Non-pigmented ciliary epithelial cell (primary cell): Measurements from ENCODE around the gene BEST1.
"Not testable (repeated sequence)": the region's sequence is repeated elsewhere in the genome, so short reads cannot be mapped to it uniquely, and the experiment has no call there.

Experiments used
- DNase-seq: peaks from one replicate; pipeline ENCODE4 v3.0.0-alpha.2; 2010; ENCODE audit warnings: low read depth

The BEST1 gene

DNA sequence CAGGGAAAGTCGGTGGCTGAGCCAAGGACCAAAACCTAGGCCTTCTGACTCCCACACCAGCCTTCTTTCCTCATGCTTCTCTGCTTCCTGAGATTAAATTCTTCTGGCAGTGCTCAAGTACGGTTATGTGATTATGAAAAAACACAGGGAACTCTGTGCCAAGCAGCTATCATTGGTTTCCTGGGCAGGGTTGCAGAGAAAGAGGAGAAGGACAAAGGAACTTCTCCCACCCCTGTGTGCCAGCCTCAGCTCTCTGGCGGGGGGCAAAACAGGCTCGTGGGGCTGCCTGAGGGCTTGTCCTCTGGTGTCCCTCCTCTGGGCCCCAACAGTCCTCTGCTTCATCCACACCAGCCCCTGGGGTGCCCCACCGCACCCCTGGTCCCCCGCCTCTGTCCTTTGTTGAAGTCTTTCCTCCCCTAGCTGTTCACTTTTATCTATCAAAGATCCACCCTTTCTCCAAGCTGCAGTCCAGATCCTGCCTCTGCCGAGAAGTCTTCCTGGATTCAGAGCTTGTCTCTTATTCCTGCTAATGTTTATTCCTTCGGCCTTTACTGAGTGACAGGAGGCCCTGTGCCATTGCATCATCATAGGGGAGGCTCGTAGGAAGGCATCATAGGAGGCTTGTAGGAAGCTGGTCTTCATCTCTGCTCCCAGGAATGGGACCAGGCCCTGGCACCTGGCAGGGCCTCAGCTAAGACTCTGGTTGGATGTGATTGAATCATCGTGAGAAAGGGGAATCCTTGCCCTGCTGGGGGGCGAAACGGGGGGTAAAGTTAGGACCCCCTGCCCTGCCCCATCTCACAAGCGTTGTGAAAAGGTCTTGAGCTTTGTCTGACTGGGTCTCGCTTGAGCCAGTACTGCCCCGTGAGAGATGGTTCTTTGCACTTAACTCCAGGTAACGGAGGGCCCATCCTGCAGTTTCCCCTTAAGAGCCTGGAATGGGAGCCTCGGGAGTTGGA, 28.8 kb downstream of the BEST1 start:
- DNase-seq, result no peak

- DNase-seq, result no peak
These were observed 30.8 kb downstream of the BEST1 start for GRCh38 chr11:61980783-61981541.

GRCh38 chr11:61983419-61983818, 33.3 kb downstream of the BEST1 start:
- no peak for DNase-seq

DNA sequence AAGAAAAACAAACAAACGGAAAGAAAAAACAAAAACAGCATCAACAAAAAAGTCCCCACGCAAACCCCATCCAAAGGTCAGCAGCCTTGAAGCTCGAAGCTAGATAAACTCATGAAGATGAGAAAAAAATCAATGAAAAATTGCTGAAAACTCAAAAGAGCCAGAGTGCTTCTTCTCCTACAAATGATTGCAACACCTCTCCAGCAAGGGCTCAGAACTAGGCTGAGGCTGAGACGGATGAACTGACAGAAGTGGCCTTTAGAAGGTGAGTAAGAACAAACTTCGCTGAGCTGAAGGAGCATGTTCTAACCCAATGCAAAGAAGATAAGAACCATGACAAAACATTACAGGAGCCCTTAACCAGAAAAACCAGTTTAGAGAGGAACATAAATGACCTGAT, 35.7 kb downstream of the BEST1 start:
- DNase-seq, result no peak

DNA sequence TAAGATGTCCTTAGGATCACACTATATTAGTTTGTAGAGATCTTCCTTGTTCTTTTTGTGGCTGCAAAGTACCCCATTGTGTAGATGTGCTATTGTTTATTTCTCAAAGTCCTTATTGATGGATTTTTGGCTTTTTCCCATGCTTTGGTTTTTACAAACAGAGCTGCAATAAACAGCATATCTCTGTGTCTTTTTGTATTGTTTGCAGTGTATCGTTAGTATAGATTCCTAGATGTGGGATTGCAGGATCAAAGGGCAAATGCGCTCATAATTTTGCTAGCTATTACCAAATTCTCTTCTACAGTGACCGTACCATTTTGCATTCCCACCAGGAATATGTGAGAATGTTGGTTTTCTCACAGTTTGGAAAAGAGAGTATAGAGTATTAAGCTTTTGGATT, 44.8 kb downstream of the BEST1 start:
- no peak for DNase-seq

GRCh38 chr11:61996933-61997332, 46.8 kb downstream of the BEST1 start:
- DNase-seq, result no peak

DNA sequence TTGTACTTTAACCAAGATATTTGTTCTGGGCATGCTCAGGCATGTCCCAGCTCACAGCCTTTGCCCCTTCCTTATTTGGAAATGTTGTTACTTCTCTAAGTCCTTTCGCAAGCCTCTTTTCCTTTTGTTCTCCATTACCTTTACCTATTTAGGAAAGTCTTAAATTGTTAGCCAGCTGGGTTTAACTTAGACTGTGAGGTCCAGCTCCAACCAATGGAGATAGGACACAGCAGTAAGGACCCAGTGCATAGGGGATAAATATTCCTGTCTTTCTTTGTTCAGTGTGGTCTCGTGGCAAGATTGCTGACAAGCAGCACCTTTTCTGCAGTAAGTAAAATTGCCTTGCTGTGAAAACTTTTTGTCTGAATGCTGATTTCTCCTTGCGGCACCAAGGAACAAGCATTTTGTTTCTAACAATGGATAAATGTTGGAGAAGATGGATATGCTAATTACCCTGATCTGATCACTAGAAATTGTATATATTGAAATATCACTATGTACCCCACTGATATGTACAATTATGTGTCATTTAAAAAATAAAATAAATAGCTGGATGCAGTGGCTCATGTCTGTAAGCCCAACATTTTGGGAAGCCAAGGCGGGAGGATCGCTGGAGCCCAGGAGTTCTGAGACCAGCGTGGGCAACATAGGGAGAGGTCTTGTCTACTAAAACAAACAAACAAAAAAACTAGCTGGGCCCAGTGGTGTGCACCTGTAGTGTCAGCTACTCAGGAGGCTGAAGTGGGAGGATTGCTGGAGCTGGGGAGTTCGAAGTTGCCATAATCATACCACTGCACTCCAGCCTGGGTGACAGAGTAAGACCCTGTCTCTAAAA, 49.2 kb downstream of the BEST1 start:
- no peak for DNase-seq

DNA sequence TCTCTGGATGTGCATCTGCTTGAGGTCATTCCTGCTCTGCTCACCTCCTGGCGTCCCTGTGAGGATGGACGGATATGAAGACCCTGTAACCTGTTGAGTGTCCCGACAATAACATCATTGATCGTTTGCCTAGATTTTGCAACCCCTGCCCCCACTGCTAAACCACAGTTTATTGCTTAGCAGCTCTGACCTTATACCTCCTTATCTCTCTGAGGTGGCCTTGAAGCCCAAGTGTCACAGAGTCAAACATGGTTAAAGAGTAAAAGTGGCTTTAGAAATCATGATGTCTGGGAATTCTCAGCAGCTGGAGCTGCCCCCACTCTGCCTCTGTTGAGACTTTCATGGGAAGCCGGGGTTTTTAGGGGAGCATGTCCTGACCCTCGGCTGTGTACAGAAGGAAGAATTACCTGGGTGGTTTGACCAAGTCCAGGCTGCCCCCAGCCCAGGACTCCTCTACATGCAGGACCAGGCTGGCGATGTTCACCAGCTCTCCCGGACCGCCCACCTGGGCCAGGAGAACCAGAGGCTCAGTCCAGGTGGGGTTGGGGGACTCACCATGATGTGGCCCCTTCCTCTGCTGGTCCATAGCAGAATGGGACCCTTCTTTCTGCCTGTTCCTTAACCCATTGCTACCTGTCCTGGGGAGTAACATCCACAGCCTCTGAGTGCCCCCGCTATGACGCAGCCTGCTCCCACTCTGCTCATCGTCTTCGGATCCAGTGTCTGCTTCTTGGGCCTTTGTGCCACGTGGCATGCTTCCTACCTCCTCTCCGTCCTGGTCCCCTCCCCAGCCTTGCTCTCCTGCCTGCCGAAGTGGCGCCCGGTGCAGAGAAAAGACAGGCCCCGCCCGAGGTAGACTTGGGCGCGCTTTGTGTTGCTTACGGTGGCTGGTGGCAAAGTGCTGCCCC, 50.6 kb downstream of the BEST1 start:
- DNase-seq, result no peak

- no peak for DNase-seq
These were observed 51.5 kb downstream of the BEST1 start for GRCh38 chr11:62001450-62002191.

DNA sequence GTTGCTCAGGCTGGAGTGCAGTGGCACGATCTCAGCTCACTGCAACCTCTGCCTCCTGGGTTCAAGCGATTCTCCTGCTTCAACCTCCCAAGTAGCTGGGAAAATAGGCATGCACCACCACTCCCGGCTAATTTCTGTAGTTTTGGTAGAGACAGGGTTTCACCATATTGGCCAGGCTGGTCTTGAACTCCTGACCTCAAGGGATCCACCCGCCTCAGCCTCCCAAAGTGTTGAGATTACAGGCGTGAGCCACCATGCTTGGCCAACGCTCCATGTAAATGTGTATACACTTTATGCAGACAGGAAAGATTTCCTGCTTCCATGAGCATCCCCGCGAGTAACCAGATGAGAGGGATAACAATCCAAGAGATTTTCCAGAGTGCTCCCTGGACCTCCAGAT, 52.1 kb downstream of the BEST1 start:
- DNase-seq, result not testable (repeated sequence)

DNA sequence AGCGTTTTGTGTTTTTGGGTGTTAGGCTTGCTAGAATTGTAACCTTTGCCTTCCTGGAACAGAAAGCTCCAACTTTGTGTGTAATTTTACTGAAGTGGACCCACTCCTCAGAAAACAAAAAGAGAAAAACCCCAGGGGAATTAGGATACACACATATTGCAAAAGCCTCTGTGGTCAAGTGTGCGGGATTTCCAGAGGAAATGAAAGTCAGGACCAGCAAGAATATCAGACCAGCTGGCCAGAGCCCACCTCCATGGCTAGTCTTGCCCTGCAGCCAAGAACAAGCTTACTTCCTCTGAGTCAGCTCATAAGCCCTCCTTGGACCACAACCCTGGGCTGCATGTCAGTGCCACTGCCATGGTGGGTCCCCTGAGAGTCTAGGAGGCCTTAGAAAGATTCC, 54.3 kb downstream of the BEST1 start:
- DNase-seq, result peak; percentile 61

DNA sequence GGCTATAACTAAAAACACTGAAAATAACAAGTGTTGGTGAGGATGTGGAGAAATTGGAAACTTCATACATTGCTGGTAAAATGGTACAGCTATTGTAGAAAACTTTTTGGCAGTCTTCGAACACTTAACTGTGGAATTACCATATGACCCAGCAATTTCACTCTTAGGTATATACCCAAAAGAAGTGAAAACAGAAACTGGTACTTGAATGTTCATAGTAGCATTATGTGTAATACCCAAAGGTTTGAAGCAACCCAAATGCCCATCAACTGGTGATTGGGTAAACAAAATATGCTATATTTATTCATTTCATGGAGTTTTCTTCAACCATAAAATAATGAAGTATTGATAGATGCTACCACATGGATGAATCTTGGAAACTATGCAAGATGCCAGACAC, 58.0 kb downstream of the BEST1 start:
- DNase-seq, result no peak

GRCh38 chr11:62010935-62011528, 60.9 kb downstream of the BEST1 start:
- no peak for DNase-seq

- DNase-seq, result no peak
These were observed 61.7 kb downstream of the BEST1 start for GRCh38 chr11:62011881-62012280.

DNA sequence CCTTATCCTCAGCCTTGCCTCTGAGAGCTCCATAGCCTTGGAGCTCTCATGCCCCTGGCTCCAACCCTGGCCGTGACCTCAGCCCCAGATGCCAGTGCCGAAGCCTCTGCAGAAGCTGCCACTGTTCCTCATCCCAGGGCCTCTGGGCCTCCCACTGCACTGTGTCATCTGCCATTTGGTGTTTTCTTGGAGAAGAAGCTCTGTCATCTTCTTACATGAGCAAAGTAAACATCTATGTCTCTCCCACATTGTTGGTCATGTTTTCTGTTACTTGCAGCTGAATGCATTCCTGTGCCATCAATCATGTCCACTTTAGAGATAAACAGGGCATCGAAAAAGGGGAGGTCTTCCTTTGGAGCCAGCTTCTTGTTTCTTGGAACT, 62.3 kb downstream of the BEST1 start:
- DNase-seq, result no peak

DNA sequence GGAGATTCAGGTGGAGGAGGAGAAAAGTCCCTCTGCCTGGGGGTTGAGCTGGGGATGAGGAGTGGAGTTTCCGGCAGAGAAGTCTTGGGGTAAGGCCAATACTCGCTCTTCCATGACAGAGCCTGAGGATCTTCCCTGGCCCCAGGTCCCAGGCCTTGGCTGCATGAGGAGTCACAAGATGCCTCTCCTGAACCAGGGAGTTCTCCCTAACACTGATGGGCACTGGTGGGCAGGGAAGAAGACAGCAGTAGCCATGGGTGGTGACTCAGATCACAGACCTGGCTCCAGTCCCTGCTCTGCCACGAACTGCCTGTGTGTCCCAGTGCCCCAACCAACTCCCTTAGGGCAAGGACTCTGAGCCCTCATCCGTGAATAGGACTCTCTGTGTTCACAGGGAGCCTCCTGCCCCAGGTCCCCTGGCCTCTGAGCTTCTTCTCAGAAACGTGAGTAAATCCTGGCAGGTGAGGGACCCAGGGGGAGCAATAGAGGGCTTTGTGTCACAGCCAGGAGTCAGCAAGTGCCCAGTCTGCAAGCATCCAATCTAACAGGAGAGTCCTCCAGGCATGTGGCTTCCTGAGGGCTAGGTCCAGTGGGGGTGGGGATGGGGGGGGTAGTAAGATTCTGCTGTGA, 62.8 kb downstream of the BEST1 start:
- no peak for DNase-seq
